Coronary artery (tissue), 2 donors: ENCODE results near the gene ENO2.

ENCODE experiments used
- DNase-seq: peaks from one replicate; pipeline ENCODE4 v3.0.0-alpha.2; 2017; ENCODE audit warnings: low spot score
- H3K27ac ChIP-seq, 2 donors: fragments of 200-600 bp; sonication (generic); one replicate each; pipeline ENCODE4 v1.5.1; 2016 to 2019
- H3K4me3 ChIP-seq: fragments of 200-600 bp; sonication (generic); 2 replicates; pipeline ENCODE4 v1.5.1; 2016; ENCODE audit warnings: mild to moderate bottlenecking, moderate library complexity
- CTCF ChIP-seq: fragments of 200-600 bp; sonication (generic); IDR thresholded peaks from one replicate; pipeline ENCODE4 v1.5.1; 2019; ENCODE audit warnings: antibody characterized with exemption

Gene ENO2

GRCh38 chr12:6963016-6963731 is 48.8 kb downstream of the ENO2 start:
- TF ChIP-seq CTCF, result no peak
- Histone ChIP-seq H3K27ac (peak overlapping the region in 1 of 2 donors; percentile 13), H3K4me3 (no peak overlapping the region)
- DNase-seq, result peak; percentile 74

GRCh38 chr12:6963791-6964413 is 49.5 kb downstream of the ENO2 start:
- no peak overlapping the region for H3K4me3 ChIP-seq
- H3K27ac ChIP-seq, result peak overlapping the region in 1 of 2 donors; percentile 71
- DNase-seq, result peak; percentile 73
- no peak for TF ChIP-seq CTCF

GRCh38 chr12:6964605-6965025 is 50.2 kb downstream of the ENO2 start:
- DNase-seq, result peak; percentile 73
- Histone ChIP-seq H3K4me3 (no peak overlapping the region), H3K27ac (peak overlapping the region; percentile 64 to 71)
- no peak for TF ChIP-seq CTCF

- Histone ChIP-seq H3K4me3 (no peak overlapping the region), H3K27ac (peak overlapping the region; percentile 64 to 71)
- DNase-seq, result peak; percentile 86
- peak; percentile 79 for TF ChIP-seq CTCF
Measured at GRCh38 chr12:6965026-6965661, 50.8 kb downstream of the ENO2 start.

- Histone ChIP-seq H3K27ac (peak overlapping the region in 1 of 2 donors; percentile 71), H3K4me3 (no peak overlapping the region)
- DNase-seq, result no peak
- no peak for TF ChIP-seq CTCF
Measured at GRCh38 chr12:6965714-6966113, 51.3 kb downstream of the ENO2 start.

GRCh38 chr12:6966351-6966750 is 52.0 kb downstream of the ENO2 start:
- TF ChIP-seq CTCF, result no peak
- H3K4me3 ChIP-seq, result no peak overlapping the region
- H3K27ac ChIP-seq, result no peak overlapping the region
- no peak for DNase-seq
